ENCODE measurements around the gene REPIN1. TPM values are rescaled to one million over a fixed set of nuclear protein-coding genes. Genes with fewer than 3 reads are reported as not detected.

The REPIN1 gene
- total RNA-seq, 1 experiment from 2014 or later: 189 TPM

GRCh38 chr7:150380463-150380862, 11.8 kb downstream of the REPIN1 start:
- peak overlapping the region; percentile 85 for H3K27ac Mint-ChIP-seq (ENCODE audit: unreplicated experiment)
- H3K4me1 Mint-ChIP-seq (ENCODE audit: low read depth, unreplicated experiment): peaks cover 40% of the 10 kb centered on the region
- H3K27me3 Mint-ChIP-seq (ENCODE audit: unreplicated experiment): no peaks in the 10 kb centered on the region
- no TSS peak for BruUV-seq (replicated peaks)
- H3K36me3 Mint-ChIP-seq (ENCODE audit: insufficient read depth, unreplicated experiment): peaks cover 43% of the 10 kb centered on the region
- CTCF ChIA-PET: no interaction called here
- TF ChIP-seq CTCF (IDR thresholded peaks at IDR 0.05; ENCODE audit: unreplicated experiment): no peak
- no peak for DNase-seq
- peak overlapping the region; percentile 96 for H3K4me3 Mint-ChIP-seq (ENCODE audit: low read depth, unreplicated experiment)
- intact Hi-C loops (cut with micrococcal nuclease; ENCODE audit: unreplicated experiment): no loop called here
- no peaks in the 10 kb centered on the region for H3K9me3 Mint-ChIP-seq (ENCODE audit: low read depth, unreplicated experiment)

- H3K36me3 Mint-ChIP-seq (ENCODE audit: insufficient read depth, unreplicated experiment): peaks cover 36% of the 10 kb centered on the region
- H3K9me3 Mint-ChIP-seq (ENCODE audit: low read depth, unreplicated experiment): no peaks in the 10 kb centered on the region
- no peak for DNase-seq
- no TSS peak for BruUV-seq (replicated peaks)
- H3K27ac Mint-ChIP-seq (ENCODE audit: unreplicated experiment): no peak overlapping the region
- intact Hi-C loops (cut with micrococcal nuclease; ENCODE audit: unreplicated experiment): no loop called here
- no peaks in the 10 kb centered on the region for H3K27me3 Mint-ChIP-seq (ENCODE audit: unreplicated experiment)
- no peak for TF ChIP-seq CTCF (IDR thresholded peaks at IDR 0.05; ENCODE audit: unreplicated experiment)
- H3K4me1 Mint-ChIP-seq (ENCODE audit: low read depth, unreplicated experiment): peaks cover 34% of the 10 kb centered on the region
- CTCF ChIA-PET: no interaction called here
- H3K4me3 Mint-ChIP-seq (ENCODE audit: low read depth, unreplicated experiment): no peak overlapping the region
These were observed 12.5 kb downstream of the REPIN1 start for GRCh38 chr7:150381096-150381495.

GRCh38 chr7:150381785-150382122, 13.1 kb downstream of the REPIN1 start:
- CTCF ChIA-PET: no interaction called here
- Mint-ChIP-seq H3K36me3 (ENCODE audit: insufficient read depth, unreplicated experiment) (peaks cover 30% of the 10 kb centered on the region), H3K4me3 (ENCODE audit: low read depth, unreplicated experiment) (no peak overlapping the region), H3K9me3 (ENCODE audit: low read depth, unreplicated experiment) (no peaks in the 10 kb centered on the region), H3K27ac (ENCODE audit: unreplicated experiment) (no peak overlapping the region), H3K4me1 (ENCODE audit: low read depth, unreplicated experiment) (peaks cover 27% of the 10 kb centered on the region), H3K27me3 (ENCODE audit: unreplicated experiment) (no peaks in the 10 kb centered on the region)
- intact Hi-C loops (cut with micrococcal nuclease; ENCODE audit: unreplicated experiment): no loop called here
- no peak for DNase-seq
- no peak for TF ChIP-seq CTCF (IDR thresholded peaks at IDR 0.05; ENCODE audit: unreplicated experiment)
- BruUV-seq (replicated peaks): no TSS peak

GRCh38 chr7:150382123-150382843, 13.7 kb downstream of the REPIN1 start:
- BruUV-seq (replicated peaks): no TSS peak
- no peaks in the 10 kb centered on the region for H3K9me3 Mint-ChIP-seq (ENCODE audit: low read depth, unreplicated experiment)
- H3K36me3 Mint-ChIP-seq (ENCODE audit: insufficient read depth, unreplicated experiment): peaks cover 34% of the 10 kb centered on the region
- CTCF ChIA-PET: no interaction called here
- intact Hi-C loops (cut with micrococcal nuclease; ENCODE audit: unreplicated experiment): no loop called here
- H3K27ac Mint-ChIP-seq (ENCODE audit: unreplicated experiment): no peak overlapping the region
- H3K4me3 Mint-ChIP-seq (ENCODE audit: low read depth, unreplicated experiment): no peak overlapping the region
- no peak for DNase-seq
- peaks cover 22% of the 10 kb centered on the region for H3K4me1 Mint-ChIP-seq (ENCODE audit: low read depth, unreplicated experiment)
- H3K27me3 Mint-ChIP-seq (ENCODE audit: unreplicated experiment): no peaks in the 10 kb centered on the region
- no peak for TF ChIP-seq CTCF (IDR thresholded peaks at IDR 0.05; ENCODE audit: unreplicated experiment)
